ENCODE data around the gene ANKRD44. TPM values are rescaled to one million over a fixed set of nuclear protein-coding genes. Genes with fewer than 3 reads are reported as not detected.

Gene ANKRD44
- total RNA-seq, 1 donor from 2014 or later: 14.2 TPM

- no peak for TF ChIP-seq CTCF (conservative IDR thresholded peaks at IDR 0.05)
- no peak for DNase-seq (ENCODE audit: extremely low spot score, unreplicated experiment)
- H3K36me3 Mint-ChIP-seq: no peaks in the 10 kb centered on the region
- no peaks in the 10 kb centered on the region for H3K9me3 Mint-ChIP-seq
- H3K4me3 Mint-ChIP-seq: no peak overlapping the region
- H3K27ac Mint-ChIP-seq: no peak overlapping the region
- peaks cover 30% of the 10 kb centered on the region for H3K27me3 Mint-ChIP-seq
- H3K4me1 Mint-ChIP-seq (ENCODE audit: unreplicated experiment): peaks cover 10% of the 10 kb centered on the region
Measured at GRCh38 chr2:197315371-197315770, 4.8 kb upstream of the ANKRD44 start.

GRCh38 chr2:197312186-197312585, 1.6 kb upstream of the ANKRD44 start:
- H3K27me3 Mint-ChIP-seq: peaks cover 54% of the 10 kb centered on the region
- H3K9me3 Mint-ChIP-seq: no peaks in the 10 kb centered on the region
- H3K27ac Mint-ChIP-seq: no peak overlapping the region
- no peak for DNase-seq (ENCODE audit: extremely low spot score, unreplicated experiment)
- H3K4me3 Mint-ChIP-seq: peak overlapping the region; percentile 17
- no peaks in the 10 kb centered on the region for H3K36me3 Mint-ChIP-seq
- H3K4me1 Mint-ChIP-seq (ENCODE audit: unreplicated experiment): peaks cover 21% of the 10 kb centered on the region
- no peak for TF ChIP-seq CTCF (conservative IDR thresholded peaks at IDR 0.05)

- Mint-ChIP-seq H3K36me3 (no peaks in the 10 kb centered on the region), H3K27ac (peak overlapping the region; percentile 59), H3K27me3 (peaks cover 54% of the 10 kb centered on the region), H3K4me1 (ENCODE audit: unreplicated experiment) (peaks cover 21% of the 10 kb centered on the region), H3K9me3 (no peaks in the 10 kb centered on the region), H3K4me3 (peak overlapping the region; percentile 89)
- TF ChIP-seq CTCF (conservative IDR thresholded peaks at IDR 0.05): no peak
- no peak for DNase-seq (ENCODE audit: extremely low spot score, unreplicated experiment)
Measured at GRCh38 chr2:197311421-197312033, 947 bp upstream of the ANKRD44 start.

- H3K4me1 Mint-ChIP-seq (ENCODE audit: unreplicated experiment): peaks cover 21% of the 10 kb centered on the region
- H3K4me3 Mint-ChIP-seq: peak overlapping the region; percentile 89
- H3K36me3 Mint-ChIP-seq: no peaks in the 10 kb centered on the region
- peak overlapping the region; percentile 59 for H3K27ac Mint-ChIP-seq
- TF ChIP-seq CTCF (conservative IDR thresholded peaks at IDR 0.05): no peak
- DNase-seq (ENCODE audit: extremely low spot score, unreplicated experiment): no peak
- H3K27me3 Mint-ChIP-seq: peaks cover 54% of the 10 kb centered on the region
- H3K9me3 Mint-ChIP-seq: no peaks in the 10 kb centered on the region
Measured at GRCh38 chr2:197310987-197311420, 424 bp upstream of the ANKRD44 start.

- no peak for DNase-seq (ENCODE audit: extremely low spot score, unreplicated experiment)
- no peak for TF ChIP-seq CTCF (conservative IDR thresholded peaks at IDR 0.05)
Measured at GRCh38 chr2:197309691-197310231, 819 bp downstream of the ANKRD44 start.

More at GRCh38 chr2:197309691-197310231, 819 bp downstream of the ANKRD44 start:
- Mint-ChIP-seq H3K36me3 (no peaks in the 10 kb centered on the region), H3K27me3 (peaks cover 51% of the 10 kb centered on the region), H3K4me1 (ENCODE audit: unreplicated experiment) (peaks cover 21% of the 10 kb centered on the region), H3K9me3 (no peaks in the 10 kb centered on the region), H3K4me3 (peak overlapping the region; percentile 91), H3K27ac (peak overlapping the region; percentile 56)
